Measurements from ENCODE around the gene AAGAB. TPM values are rescaled to one million over a fixed set of nuclear protein-coding genes. Genes with fewer than 3 reads are reported as not detected.
"Not testable (repeated sequence)": the region's sequence is repeated elsewhere in the genome, so short reads cannot be mapped to it uniquely, and the experiment has no call there.

AAGAB gene
- total RNA-seq, 1 donor from 2014 or later, result 12.4 TPM

- ATAC-seq (no peak), DNase-seq (ENCODE audit: low spot score) (no peak)
Measured at GRCh38 chr15:67154249-67154648, 100.2 kb downstream of the AAGAB start.

- ATAC-seq; DNase-seq (ENCODE audit: low spot score): not testable (repeated sequence)
Measured at GRCh38 chr15:67153044-67153443, 101.4 kb downstream of the AAGAB start.

- DNase-seq (ENCODE audit: low spot score), result no peak
- ATAC-seq, result no peak
Measured at GRCh38 chr15:67152429-67152828, 102.0 kb downstream of the AAGAB start.

Other genes with a start within 250 kb of the AAGAB start
- 17.1 TPM for gene SMAD3, start 189.1 kb downstream of the AAGAB start, total RNA-seq
- gene IQCH, start 125 bp upstream of the AAGAB start, total RNA-seq, result 1.4 TPM